ENCODE data around the gene PPIL4.

DNA sequence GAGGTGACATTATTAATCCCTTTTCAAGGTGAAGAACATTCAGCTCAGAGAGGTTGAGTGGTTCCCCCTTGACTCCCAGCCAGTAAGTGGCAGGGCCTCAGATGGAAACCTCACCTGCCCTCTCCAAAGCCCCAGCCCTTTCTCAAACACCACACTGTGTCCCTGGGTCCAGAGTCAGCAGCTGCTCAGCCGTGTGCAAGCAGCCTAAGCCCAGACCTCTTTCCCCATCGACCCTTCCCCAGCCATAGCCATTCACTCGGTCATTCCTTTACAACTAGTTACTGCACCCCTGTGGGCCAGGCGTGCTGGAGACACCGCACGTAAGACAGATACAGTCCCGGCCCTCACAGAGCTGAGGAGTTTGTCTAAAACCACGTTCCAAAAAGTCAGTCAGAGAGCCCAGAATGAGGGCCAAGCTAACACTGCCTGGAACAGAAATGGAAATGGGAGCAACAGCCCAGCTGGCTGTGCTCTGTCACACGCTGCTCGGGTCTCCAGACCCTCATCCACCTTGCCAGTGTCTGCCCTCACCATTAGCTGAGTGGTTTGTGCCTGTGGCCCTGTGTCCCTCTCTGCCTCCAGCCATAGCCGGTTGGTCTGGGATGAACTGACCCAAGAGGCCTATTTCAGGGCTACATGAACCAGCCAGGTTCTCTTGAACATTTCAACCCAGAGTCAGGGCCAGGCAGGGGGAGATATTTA lies 90.7 kb downstream of the PPIL4 start:
- TF ChIP-seq, protein P1, sequence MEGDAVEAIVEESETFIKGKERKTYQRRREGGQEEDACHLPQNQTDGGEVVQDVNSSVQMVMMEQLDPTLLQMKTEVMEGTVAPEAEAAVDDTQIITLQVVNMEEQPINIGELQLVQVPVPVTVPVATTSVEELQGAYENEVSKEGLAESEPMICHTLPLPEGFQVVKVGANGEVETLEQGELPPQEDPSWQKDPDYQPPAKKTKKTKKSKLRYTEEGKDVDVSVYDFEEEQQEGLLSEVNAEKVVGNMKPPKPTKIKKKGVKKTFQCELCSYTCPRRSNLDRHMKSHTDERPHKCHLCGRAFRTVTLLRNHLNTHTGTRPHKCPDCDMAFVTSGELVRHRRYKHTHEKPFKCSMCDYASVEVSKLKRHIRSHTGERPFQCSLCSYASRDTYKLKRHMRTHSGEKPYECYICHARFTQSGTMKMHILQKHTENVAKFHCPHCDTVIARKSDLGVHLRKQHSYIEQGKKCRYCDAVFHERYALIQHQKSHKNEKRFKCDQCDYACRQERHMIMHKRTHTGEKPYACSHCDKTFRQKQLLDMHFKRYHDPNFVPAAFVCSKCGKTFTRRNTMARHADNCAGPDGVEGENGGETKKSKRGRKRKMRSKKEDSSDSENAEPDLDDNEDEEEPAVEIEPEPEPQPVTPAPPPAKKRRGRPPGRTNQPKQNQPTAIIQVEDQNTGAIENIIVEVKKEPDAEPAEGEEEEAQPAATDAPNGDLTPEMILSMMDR (IDR thresholded peaks at IDR 0.05), result no peak
- TF ChIP-seq GABPB1 (CRISPR knock-in tag; IDR thresholded peaks at IDR 0.05) (no peak), TP53 (CRISPR knock-in tag; IDR thresholded peaks at IDR 0.05) (no peak), RELA (CRISPR knock-in tag; IDR thresholded peaks at IDR 0.05; ENCODE audit: borderline replicate concordance) (no peak), NFE2L1 (CRISPR knock-in tag; IDR thresholded peaks at IDR 0.05) (no peak), SP1 (CRISPR knock-in tag; conservative IDR thresholded peaks at IDR 0.05) (no peak), ZNF219 (CRISPR knock-in tag; IDR thresholded peaks at IDR 0.05; ENCODE audit: borderline replicate concordance) (no peak), CREB1 (CRISPR knock-in tag; IDR thresholded peaks at IDR 0.05) (no peak), ZNF396 (CRISPR knock-in tag; IDR thresholded peaks at IDR 0.05; ENCODE audit: borderline replicate concordance) (no peak)
- TF ChIP-seq, protein P2, sequence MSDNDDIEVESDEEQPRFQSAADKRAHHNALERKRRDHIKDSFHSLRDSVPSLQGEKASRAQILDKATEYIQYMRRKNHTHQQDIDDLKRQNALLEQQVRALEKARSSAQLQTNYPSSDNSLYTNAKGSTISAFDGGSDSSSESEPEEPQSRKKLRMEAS (CRISPR knock-in tag; IDR thresholded peaks at IDR 0.05), result no peak
- TF ChIP-seq, protein P3, sequence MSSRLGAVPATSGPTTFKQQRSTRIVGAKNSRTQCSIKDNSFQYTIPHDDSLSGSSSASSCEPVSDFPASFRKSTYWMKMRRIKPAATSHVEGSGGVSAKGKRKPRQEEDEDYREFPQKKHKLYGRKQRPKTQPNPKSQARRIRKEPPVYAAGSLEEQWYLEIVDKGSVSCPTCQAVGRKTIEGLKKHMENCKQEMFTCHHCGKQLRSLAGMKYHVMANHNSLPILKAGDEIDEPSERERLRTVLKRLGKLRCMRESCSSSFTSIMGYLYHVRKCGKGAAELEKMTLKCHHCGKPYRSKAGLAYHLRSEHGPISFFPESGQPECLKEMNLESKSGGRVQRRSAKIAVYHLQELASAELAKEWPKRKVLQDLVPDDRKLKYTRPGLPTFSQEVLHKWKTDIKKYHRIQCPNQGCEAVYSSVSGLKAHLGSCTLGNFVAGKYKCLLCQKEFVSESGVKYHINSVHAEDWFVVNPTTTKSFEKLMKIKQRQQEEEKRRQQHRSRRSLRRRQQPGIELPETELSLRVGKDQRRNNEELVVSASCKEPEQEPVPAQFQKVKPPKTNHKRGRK (CRISPR knock-in tag; IDR thresholded peaks at IDR 0.05; ENCODE audit: borderline replicate concordance), result no peak
- TF ChIP-seq, protein P4, sequence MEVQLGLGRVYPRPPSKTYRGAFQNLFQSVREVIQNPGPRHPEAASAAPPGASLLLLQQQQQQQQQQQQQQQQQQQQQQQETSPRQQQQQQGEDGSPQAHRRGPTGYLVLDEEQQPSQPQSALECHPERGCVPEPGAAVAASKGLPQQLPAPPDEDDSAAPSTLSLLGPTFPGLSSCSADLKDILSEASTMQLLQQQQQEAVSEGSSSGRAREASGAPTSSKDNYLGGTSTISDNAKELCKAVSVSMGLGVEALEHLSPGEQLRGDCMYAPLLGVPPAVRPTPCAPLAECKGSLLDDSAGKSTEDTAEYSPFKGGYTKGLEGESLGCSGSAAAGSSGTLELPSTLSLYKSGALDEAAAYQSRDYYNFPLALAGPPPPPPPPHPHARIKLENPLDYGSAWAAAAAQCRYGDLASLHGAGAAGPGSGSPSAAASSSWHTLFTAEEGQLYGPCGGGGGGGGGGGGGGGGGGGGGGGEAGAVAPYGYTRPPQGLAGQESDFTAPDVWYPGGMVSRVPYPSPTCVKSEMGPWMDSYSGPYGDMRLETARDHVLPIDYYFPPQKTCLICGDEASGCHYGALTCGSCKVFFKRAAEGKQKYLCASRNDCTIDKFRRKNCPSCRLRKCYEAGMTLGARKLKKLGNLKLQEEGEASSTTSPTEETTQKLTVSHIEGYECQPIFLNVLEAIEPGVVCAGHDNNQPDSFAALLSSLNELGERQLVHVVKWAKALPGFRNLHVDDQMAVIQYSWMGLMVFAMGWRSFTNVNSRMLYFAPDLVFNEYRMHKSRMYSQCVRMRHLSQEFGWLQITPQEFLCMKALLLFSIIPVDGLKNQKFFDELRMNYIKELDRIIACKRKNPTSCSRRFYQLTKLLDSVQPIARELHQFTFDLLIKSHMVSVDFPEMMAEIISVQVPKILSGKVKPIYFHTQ (CRISPR knock-in tag; IDR thresholded peaks at IDR 0.05), result no peak
- TF ChIP-seq, protein P5, sequence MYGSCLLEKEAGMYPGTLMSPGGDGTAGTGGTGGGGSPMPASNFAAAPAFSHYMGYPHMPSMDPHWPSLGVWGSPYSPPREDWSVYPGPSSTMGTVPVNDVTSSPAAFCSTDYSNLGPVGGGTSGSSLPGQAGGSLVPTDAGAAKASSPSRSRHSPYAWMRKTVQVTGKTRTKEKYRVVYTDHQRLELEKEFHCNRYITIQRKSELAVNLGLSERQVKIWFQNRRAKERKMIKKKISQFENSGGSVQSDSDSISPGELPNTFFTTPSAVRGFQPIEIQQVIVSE (CRISPR knock-in tag; IDR thresholded peaks at IDR 0.05; ENCODE audit: borderline replicate concordance), result no peak

All from WTC11 (cell line).